ENCODE results near the gene PDE4D. TPM values are rescaled to one million over a fixed set of nuclear protein-coding genes. Genes with fewer than 3 reads are reported as not detected.

Gene PDE4D
- total and polyA plus RNA-seq, 4 donors, result 12.8 to 167 (median 44.5) TPM

DNA sequence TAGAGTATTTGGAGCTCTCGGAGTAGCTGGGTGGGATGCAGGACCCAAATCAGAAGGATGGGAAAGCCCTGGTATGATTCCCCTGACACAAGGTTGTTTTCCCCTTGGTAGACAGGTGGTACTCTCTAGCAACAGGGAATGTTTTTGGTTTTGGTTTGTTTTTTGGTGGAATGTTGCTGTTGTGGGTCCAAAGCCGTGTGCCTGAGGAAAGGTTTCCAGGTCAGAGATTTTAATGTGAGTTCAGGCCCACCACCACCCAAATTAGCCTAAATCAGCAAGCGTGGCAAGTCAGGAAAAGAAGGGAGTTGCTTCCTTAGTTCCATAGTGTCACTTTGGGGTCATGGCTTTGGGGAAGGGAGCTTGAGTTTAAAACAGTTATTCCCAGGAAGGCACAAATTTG, 925.2 kb downstream of the PDE4D start:
- WGBS, 2 donors, result 94 to 96% methylated on average over 3 of the region's 3 CpGs
- Histone ChIP-seq H3K27me3 (ENCODE audit: control insufficient read depth in 3 of 3, insufficient read depth in 3 of 3, low read length in 2 of 3) (no peaks in the 10 kb centered on the region), H3K27ac (ENCODE audit: low read depth in 1 of 2, low read length in 1 of 2) (no peak overlapping the region), H3K4me3 (no peak overlapping the region), H3K4me1 (ENCODE audit: control insufficient read depth in 5 of 5, insufficient read depth in 5 of 5, low read length in 5 of 5) (peaks cover 0 to 10% (median 2%) of the 10 kb centered on the region in 5 donors), H3K9me3 (ENCODE audit: control insufficient read depth in 4 of 4, insufficient read depth in 3 of 4, low read length in 3 of 4) (no peaks in the 10 kb centered on the region), H3K9ac (ENCODE audit: insufficient read depth in 1 of 2, low read length in 2 of 2) (no peak overlapping the region), H3K36me3 (ENCODE audit: control insufficient read depth in 4 of 4, insufficient read depth in 4 of 4, low read length in 4 of 4) (peaks cover 0 to 1% (median 0%) of the 10 kb centered on the region in 4 donors)
- ATAC-seq (ENCODE audit: insufficient read depth, low FRiP score) (no peak), DNase-seq (no peak)
- TF ChIP-seq, protein P1, sequence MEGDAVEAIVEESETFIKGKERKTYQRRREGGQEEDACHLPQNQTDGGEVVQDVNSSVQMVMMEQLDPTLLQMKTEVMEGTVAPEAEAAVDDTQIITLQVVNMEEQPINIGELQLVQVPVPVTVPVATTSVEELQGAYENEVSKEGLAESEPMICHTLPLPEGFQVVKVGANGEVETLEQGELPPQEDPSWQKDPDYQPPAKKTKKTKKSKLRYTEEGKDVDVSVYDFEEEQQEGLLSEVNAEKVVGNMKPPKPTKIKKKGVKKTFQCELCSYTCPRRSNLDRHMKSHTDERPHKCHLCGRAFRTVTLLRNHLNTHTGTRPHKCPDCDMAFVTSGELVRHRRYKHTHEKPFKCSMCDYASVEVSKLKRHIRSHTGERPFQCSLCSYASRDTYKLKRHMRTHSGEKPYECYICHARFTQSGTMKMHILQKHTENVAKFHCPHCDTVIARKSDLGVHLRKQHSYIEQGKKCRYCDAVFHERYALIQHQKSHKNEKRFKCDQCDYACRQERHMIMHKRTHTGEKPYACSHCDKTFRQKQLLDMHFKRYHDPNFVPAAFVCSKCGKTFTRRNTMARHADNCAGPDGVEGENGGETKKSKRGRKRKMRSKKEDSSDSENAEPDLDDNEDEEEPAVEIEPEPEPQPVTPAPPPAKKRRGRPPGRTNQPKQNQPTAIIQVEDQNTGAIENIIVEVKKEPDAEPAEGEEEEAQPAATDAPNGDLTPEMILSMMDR (IDR thresholded peaks at IDR 0.05; ENCODE audit: control extremely low read depth, extremely low read depth), result no peak

DNA sequence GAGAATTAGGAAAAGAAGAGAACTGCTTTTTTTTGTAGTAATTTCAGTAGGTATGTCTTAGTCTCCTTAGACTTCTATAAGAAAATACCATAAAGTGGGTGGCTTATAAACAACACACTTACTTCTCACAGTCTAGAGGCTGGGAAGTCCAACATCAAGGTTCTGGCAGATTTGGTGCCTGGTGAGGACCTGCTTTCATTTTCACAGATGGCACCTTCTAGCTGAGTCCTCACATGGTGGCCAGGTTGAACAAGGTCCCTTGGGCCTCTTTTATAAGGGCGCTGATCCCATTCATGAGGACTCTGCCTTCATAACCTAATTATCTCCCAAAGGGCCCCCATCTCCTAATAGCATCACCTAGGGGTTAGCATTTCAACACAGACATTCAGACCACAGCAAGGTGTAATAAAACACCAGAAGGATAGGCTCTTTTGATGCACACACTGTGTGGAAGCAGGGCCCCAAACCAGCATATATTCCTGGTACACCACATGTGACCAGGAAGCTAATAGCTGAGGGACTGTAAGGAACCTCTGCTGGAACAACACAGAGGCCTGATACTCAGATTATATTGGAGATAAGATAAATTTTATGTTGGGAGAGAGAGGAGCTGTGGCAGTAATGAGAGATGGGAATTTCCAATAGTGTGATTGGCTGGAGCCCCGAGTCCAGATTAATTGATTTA, 925.8 kb downstream of the PDE4D start:
- H3K36me3 ChIP-seq (ENCODE audit: control insufficient read depth in 4 of 4, insufficient read depth in 4 of 4, low read length in 4 of 4), result no peaks in the 10 kb centered on the region
- no peak overlapping the region for H3K9ac ChIP-seq (ENCODE audit: insufficient read depth in 1 of 2, low read length in 2 of 2)
- peaks cover 0 to 10% (median 1%) of the 10 kb centered on the region in 5 donors for H3K4me1 ChIP-seq (ENCODE audit: control insufficient read depth in 5 of 5, insufficient read depth in 5 of 5, low read length in 5 of 5)
- ATAC-seq (ENCODE audit: insufficient read depth, low FRiP score) (no peak), DNase-seq (no peak)
- H3K27me3 ChIP-seq (ENCODE audit: control insufficient read depth in 3 of 3, insufficient read depth in 3 of 3, low read length in 2 of 3), result no peaks in the 10 kb centered on the region
- H3K27ac ChIP-seq (ENCODE audit: low read depth in 1 of 2, low read length in 1 of 2), result no peak overlapping the region
- TF ChIP-seq, protein P1 (IDR thresholded peaks at IDR 0.05; ENCODE audit: control extremely low read depth, extremely low read depth), result no peak
- H3K9me3 ChIP-seq (ENCODE audit: control insufficient read depth in 4 of 4, insufficient read depth in 3 of 4, low read length in 3 of 4), result no peaks in the 10 kb centered on the region
- no peak overlapping the region for H3K4me3 ChIP-seq
- 98 to 100% methylated on average over 2 of the region's 2 CpGs for WGBS, 2 donors

DNA sequence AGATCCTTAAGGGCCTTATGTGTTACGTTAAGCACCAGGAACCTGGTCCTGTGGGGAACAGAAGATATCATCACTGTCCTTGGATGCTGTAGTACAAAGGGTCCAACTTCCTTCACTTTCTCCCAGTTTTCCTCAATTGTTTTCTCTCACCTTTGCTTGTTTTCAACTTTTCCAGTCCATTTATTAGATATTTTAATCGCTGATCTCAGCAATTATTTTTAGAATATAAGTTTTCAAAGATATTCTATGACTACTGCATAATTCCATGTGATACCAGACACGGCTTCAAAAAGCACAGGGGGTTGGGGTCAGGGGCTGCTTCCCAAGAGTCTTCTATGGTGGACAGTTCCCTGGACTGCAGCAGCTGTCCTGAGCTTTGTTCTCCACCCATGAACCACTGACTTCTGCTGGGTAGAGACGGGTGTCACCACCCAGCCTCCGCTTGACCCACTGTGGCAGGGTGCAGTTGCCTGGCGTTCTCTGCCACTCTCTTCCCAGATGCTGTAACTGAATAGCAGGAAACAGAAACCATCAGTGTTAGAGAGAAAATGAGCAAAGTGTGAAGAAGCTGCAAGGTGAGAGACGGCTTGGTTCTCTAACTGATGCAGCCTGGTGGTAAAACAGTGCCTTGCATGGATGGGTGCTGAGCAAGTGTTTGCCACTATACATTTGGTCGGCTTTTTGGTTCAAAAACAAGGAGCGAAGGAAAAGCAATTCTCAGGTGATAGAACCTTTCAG, 927.7 kb downstream of the PDE4D start:
- no peak for DNase-seq
- WGBS, 2 donors, result 92 to 93% methylated on average over 9 of the region's 9 CpGs
- TF ChIP-seq, protein P1 (IDR thresholded peaks at IDR 0.05; ENCODE audit: control extremely low read depth, extremely low read depth), result no peak
- H3K27me3 ChIP-seq (ENCODE audit: control insufficient read depth in 3 of 3, insufficient read depth in 3 of 3, low read length in 2 of 3), result no peaks in the 10 kb centered on the region
- no peak overlapping the region for H3K27ac ChIP-seq (ENCODE audit: low read depth in 1 of 2, low read length in 1 of 2)
- H3K9ac ChIP-seq (ENCODE audit: insufficient read depth in 1 of 2, low read length in 2 of 2), result no peak overlapping the region
- H3K9me3 ChIP-seq (ENCODE audit: control insufficient read depth in 4 of 4, insufficient read depth in 3 of 4, low read length in 3 of 4), result no peaks in the 10 kb centered on the region
- no peak overlapping the region for H3K4me3 ChIP-seq
- H3K4me1 ChIP-seq (ENCODE audit: control insufficient read depth in 5 of 5, insufficient read depth in 5 of 5, low read length in 5 of 5), result peaks cover 0 to 6% (median 0%) of the 10 kb centered on the region in 5 donors
- no peaks in the 10 kb centered on the region for H3K36me3 ChIP-seq (ENCODE audit: control insufficient read depth in 4 of 4, insufficient read depth in 4 of 4, low read length in 4 of 4)
- ATAC-seq (ENCODE audit: insufficient read depth, low FRiP score), result no peak

Measured in lung (tissue), 12 donors.